DOHH2 (cell line): ENCODE data around the gene MRC2.

Experiments used
- EZH2phosphoT487 ChIP-seq: fragments of 200-600 bp; sonication (generic); IDR thresholded peaks from 2 replicates; pipeline ENCODE4 v1.6.1; 2017; ENCODE audit warnings: borderline replicate concordance, mild to moderate bottlenecking, antibody characterized with exemption, low read length, moderate library complexity, mixed read lengths
- TF ChIP-seq, protein P1 (sequence below): fragments of 200-600 bp; sonication (generic); IDR thresholded peaks from one replicate; pipeline ENCODE4 v1.5.1; 2014; ENCODE audit warnings: antibody characterized with exemption, mild to moderate bottlenecking, low read depth, low read length; ENCODE audit not compliant: poor library complexity, severe bottlenecking

DNA sequence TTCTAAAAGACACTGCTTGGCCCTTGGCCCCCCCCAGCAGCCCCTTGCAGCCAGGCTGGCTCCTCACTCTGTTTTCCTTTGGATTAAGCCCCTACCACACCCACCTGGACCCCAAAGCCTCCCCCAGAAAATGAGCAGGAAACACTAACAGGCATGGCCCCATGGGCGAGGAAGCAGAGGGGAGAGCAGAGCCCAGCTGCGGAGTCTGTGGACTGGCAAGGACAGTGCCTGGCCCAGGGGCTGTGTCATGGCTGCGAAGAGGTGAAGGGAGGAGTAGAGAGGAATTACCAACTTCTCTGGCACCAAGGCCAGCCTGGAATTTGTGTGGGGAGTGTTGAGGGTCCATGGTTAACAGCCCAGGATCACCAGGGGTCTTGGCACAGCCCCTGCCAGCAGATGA, 47.4 kb downstream of the MRC2 start:
- TF ChIP-seq EZH2phosphoT487 = no peak
- TF ChIP-seq, protein P1, sequence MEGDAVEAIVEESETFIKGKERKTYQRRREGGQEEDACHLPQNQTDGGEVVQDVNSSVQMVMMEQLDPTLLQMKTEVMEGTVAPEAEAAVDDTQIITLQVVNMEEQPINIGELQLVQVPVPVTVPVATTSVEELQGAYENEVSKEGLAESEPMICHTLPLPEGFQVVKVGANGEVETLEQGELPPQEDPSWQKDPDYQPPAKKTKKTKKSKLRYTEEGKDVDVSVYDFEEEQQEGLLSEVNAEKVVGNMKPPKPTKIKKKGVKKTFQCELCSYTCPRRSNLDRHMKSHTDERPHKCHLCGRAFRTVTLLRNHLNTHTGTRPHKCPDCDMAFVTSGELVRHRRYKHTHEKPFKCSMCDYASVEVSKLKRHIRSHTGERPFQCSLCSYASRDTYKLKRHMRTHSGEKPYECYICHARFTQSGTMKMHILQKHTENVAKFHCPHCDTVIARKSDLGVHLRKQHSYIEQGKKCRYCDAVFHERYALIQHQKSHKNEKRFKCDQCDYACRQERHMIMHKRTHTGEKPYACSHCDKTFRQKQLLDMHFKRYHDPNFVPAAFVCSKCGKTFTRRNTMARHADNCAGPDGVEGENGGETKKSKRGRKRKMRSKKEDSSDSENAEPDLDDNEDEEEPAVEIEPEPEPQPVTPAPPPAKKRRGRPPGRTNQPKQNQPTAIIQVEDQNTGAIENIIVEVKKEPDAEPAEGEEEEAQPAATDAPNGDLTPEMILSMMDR = no peak
